ENCODE measurements around the gene HOPX.
"Not testable (repeated sequence)": the region's sequence is repeated elsewhere in the genome, so short reads cannot be mapped to it uniquely, and the experiment has no call there.

Gene HOPX

GRCh38 chr4:56622176-56622575 is 58.9 kb downstream of the HOPX start:
- DNase-seq: no peak

- no peak for DNase-seq
These were observed 61.3 kb downstream of the HOPX start for GRCh38 chr4:56619816-56620215.

GRCh38 chr4:56619160-56619559 is 61.9 kb downstream of the HOPX start:
- DNase-seq: no peak

GRCh38 chr4:56618734-56619133 is 62.4 kb downstream of the HOPX start:
- no peak for DNase-seq

- DNase-seq: no peak
These were observed 67.8 kb downstream of the HOPX start for GRCh38 chr4:56613101-56613862.

GRCh38 chr4:56612282-56612681 is 68.8 kb downstream of the HOPX start:
- no peak for DNase-seq

- no peak for DNase-seq
These were observed 69.6 kb downstream of the HOPX start for GRCh38 chr4:56611501-56611900.

- DNase-seq: not testable (repeated sequence)
These were observed 70.9 kb downstream of the HOPX start for GRCh38 chr4:56610170-56610569.

- DNase-seq: no peak
These were observed 73.2 kb downstream of the HOPX start for GRCh38 chr4:56607926-56608325.

- no peak for DNase-seq
These were observed 74.7 kb downstream of the HOPX start for GRCh38 chr4:56606385-56606784.

GRCh38 chr4:56605464-56605863 is 75.6 kb downstream of the HOPX start:
- not testable (repeated sequence) for DNase-seq

GRCh38 chr4:56603297-56603696 is 77.8 kb downstream of the HOPX start:
- no peak for DNase-seq
